Neural crest cell (in vitro differentiated cells): ENCODE data around the gene IGSF23. TPM values are rescaled to one million over a fixed set of nuclear protein-coding genes. Genes with fewer than 3 reads are reported as not detected.

ENCODE experiments used
- DNase-seq: peaks from one replicate; pipeline ENCODE4 v3.0.0; 2021; ENCODE audit warnings: low read depth, mixed read lengths, low spot score
- H3K27ac Mint-ChIP-seq: one replicate; pipeline ENCODE4 v1.8.0; 2021; ENCODE audit warnings: mild to moderate bottlenecking, mixed read lengths; ENCODE audit not compliant: unreplicated experiment
- H3K27me3 Mint-ChIP-seq: 2 replicates; pipeline ENCODE4 v1.8.0; 2021; ENCODE audit warnings: low read depth, mild to moderate bottlenecking, mixed read lengths
- H3K36me3 Mint-ChIP-seq: 2 replicates; pipeline ENCODE4 v1.8.0; 2021; ENCODE audit warnings: low read depth, mild to moderate bottlenecking, mixed read lengths
- H3K4me1 Mint-ChIP-seq: 2 replicates; pipeline ENCODE4 v1.8.0; 2021; ENCODE audit warnings: mixed read lengths
- H3K4me3 Mint-ChIP-seq: one replicate; pipeline ENCODE4 v1.8.0; 2021; ENCODE audit warnings: mild to moderate bottlenecking, mixed read lengths
- H3K9me3 Mint-ChIP-seq: 2 replicates; pipeline ENCODE4 v1.8.0; 2021; ENCODE audit warnings: mixed read lengths
- CTCF ChIP-seq: fragments of 200-600 bp; sonication (generic); conservative IDR thresholded peaks from 2 replicates; pipeline ENCODE4 v1.5.0; 2021; ENCODE audit warnings: antibody characterized with exemption, mild to moderate bottlenecking
- long read RNA-seq: library from polyadenylated mRNA; unstranded; transcript quantifications from one replicate; pipeline ENCODE4 v2.0.0, GENCODE V29; 2020
- total RNA-seq: library from RNA; stranded (reverse); gene quantifications from 2 replicates; pipeline ENCODE4 v1.2.1, GENCODE V29; 2021

The IGSF23 gene, protein sequence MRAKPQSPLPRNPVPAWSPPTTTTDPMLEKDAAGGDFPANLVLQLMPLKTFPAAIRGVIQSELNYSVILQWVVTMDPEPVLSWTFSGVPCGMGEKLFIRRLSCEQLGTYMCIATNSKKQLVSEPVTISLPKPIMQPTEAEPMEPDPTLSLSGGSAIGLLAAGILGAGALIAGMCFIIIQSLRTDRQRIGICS
- not detected in 2 replicates for total RNA-seq
- long read RNA-seq: 0 reads

- no peaks in the 10 kb centered on the region for H3K9me3 Mint-ChIP-seq
- H3K4me3 Mint-ChIP-seq: no peak within 1 kb of the TSS
- no peak for TF ChIP-seq CTCF
- H3K36me3 Mint-ChIP-seq: no peaks in the 10 kb centered on the region
- H3K27ac Mint-ChIP-seq: no peak within 1 kb of the TSS
- no peak for DNase-seq
- H3K27me3 Mint-ChIP-seq: peaks cover 5% of the 10 kb centered on the region
- H3K4me1 Mint-ChIP-seq: no peaks in the 10 kb centered on the region
Measured at GRCh38 chr19:44613295-44614178, at the start of gene IGSF23. IGSF23 (plus strand) TSS chr19:44613563; CDS start chr19:44613646, 83 bp downstream.

GRCh38 chr19:44566984-44567383 lies 46.4 kb upstream of the IGSF23 start:
- H3K36me3 Mint-ChIP-seq: no peaks in the 10 kb centered on the region
- H3K4me3 Mint-ChIP-seq: no peak overlapping the region
- no peaks in the 10 kb centered on the region for H3K9me3 Mint-ChIP-seq
- no peaks in the 10 kb centered on the region for H3K4me1 Mint-ChIP-seq
- no peak for DNase-seq
- H3K27me3 Mint-ChIP-seq: peaks cover 52% of the 10 kb centered on the region
- TF ChIP-seq CTCF: no peak
- H3K27ac Mint-ChIP-seq: no peak overlapping the region

- H3K36me3 Mint-ChIP-seq: no peaks in the 10 kb centered on the region
- peaks cover 48% of the 10 kb centered on the region for H3K27me3 Mint-ChIP-seq
- no peak for DNase-seq
- H3K4me3 Mint-ChIP-seq: no peak overlapping the region
- H3K9me3 Mint-ChIP-seq: no peaks in the 10 kb centered on the region
- no peak overlapping the region for H3K27ac Mint-ChIP-seq
- TF ChIP-seq CTCF: no peak
- H3K4me1 Mint-ChIP-seq: no peaks in the 10 kb centered on the region
Measured at GRCh38 chr19:44567745-44568144, 45.6 kb upstream of the IGSF23 start.

GRCh38 chr19:44570603-44570983 lies 42.8 kb upstream of the IGSF23 start:
- Mint-ChIP-seq H3K36me3 (no peaks in the 10 kb centered on the region), H3K27ac (no peak overlapping the region), H3K4me3 (no peak overlapping the region), H3K9me3 (no peaks in the 10 kb centered on the region), H3K27me3 (peaks cover 34% of the 10 kb centered on the region), H3K4me1 (peaks cover 6% of the 10 kb centered on the region)
- no peak for TF ChIP-seq CTCF
- DNase-seq: no peak

GRCh38 chr19:44570984-44571684 lies 42.2 kb upstream of the IGSF23 start:
- no peaks in the 10 kb centered on the region for H3K36me3 Mint-ChIP-seq

More at GRCh38 chr19:44570984-44571684, 42.2 kb upstream of the IGSF23 start:
- no peaks in the 10 kb centered on the region for H3K9me3 Mint-ChIP-seq
- no peak overlapping the region for H3K4me3 Mint-ChIP-seq
- peak; percentile 84 for TF ChIP-seq CTCF
- peaks cover 29% of the 10 kb centered on the region for H3K27me3 Mint-ChIP-seq
- H3K4me1 Mint-ChIP-seq: peaks cover 6% of the 10 kb centered on the region
- no peak overlapping the region for H3K27ac Mint-ChIP-seq
- peak; percentile 70 for DNase-seq
